Mesodermal cell (in vitro differentiated cells): ENCODE measurements around the gene DIP2B.
A peak's percentile ranks its signal among the peaks of the same experiment; 100 is the strongest.

Source experiments
- H3K27ac ChIP-seq: 2 replicates; pipeline ENCODE4 v1.7.0; 2013; ENCODE audit warnings: mild to moderate bottlenecking, low read depth, low read length, moderate library complexity; ENCODE audit not compliant: severe bottlenecking
- H3K36me3 ChIP-seq: 2 replicates; pipeline ENCODE4 v1.7.1; 2013; ENCODE audit warnings: mild to moderate bottlenecking, low read length, moderate library complexity; ENCODE audit not compliant: control insufficient read depth, insufficient read depth
- H3K4me1 ChIP-seq: one replicate; pipeline ENCODE4 v1.7.1; 2013; ENCODE audit warnings: mild to moderate bottlenecking, low read length; ENCODE audit not compliant: insufficient read depth, control insufficient read depth, poor library complexity, severe bottlenecking
- H3K4me3 ChIP-seq: 2 replicates; pipeline ENCODE4 v1.7.0; 2013; ENCODE audit warnings: low read length, control low read depth, mild to moderate bottlenecking; ENCODE audit not compliant: insufficient read depth, poor library complexity, severe bottlenecking; ENCODE audit errors: extremely low read depth
- H3K9me3 ChIP-seq: 2 replicates; pipeline ENCODE4 v1.7.1; 2013; ENCODE audit warnings: mild to moderate bottlenecking, low read length, moderate library complexity; ENCODE audit not compliant: control insufficient read depth
- WGBS, 2 experiments: methylation state at CpG; one replicate each; pipeline ENCODE4 v1.1.5; 2013; ENCODE audit warnings: missing lambda C conversion rate in 2 of 2; ENCODE audit not compliant: insufficient coverage in 2 of 2; 5-methylcytosine and 5-hydroxymethylcytosine counted together

Gene DIP2B

DNA sequence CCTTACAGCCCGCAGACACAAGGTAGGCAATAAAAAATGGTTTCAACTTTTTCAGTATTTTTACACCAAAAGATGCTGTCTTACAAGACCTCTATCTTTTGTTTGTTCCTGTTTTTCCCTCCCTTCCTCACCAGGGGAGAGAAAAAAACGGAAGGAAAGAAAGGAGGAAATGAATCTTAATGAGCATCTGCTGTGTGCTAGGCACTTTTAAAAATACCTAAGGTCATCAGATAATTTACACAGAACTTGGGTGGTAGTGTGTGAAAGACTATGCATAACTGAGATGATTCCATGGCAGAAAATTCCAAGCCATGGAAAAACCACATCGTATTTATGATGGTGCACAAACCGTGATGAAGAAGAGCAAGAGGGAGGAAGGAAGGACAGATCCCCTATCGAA lies 121.2 kb downstream of the DIP2B start:
- no peak overlapping the region for H3K27ac ChIP-seq
- WGBS, 2 experiments = 89 to 92% methylated on average over 2 to 4 of the region's 5 CpGs
- no peaks in the 10 kb centered on the region for H3K9me3 ChIP-seq
- H3K4me3 ChIP-seq = no peak overlapping the region
- peaks cover 36% of the 10 kb centered on the region for H3K4me1 ChIP-seq
- peaks cover 29% of the 10 kb centered on the region for H3K36me3 ChIP-seq

DNA sequence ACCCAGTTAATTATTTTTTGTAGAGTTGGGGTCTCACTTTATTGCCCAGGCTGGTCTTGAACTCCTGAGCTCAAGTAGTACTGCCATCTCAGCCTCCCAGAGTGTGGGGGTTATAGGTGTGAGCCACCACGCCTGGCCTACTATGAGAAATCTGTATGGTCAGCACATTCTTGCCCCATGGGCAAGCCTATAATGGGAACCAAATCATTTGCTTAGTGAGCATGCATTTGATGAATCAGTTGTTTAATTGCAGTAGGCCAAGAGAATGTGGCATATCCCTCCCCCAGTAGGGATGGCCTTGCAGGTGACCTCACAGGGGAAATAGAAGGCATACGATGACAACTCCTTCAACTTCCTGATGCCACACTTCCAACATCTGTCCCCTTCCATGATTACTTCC lies 122.7 kb downstream of the DIP2B start:
- H3K9me3 ChIP-seq = no peaks in the 10 kb centered on the region
- H3K4me3 ChIP-seq = no peak overlapping the region
- WGBS, 2 experiments = 100% methylated on average over 2 of the region's 2 CpGs
- H3K36me3 ChIP-seq = peaks cover 38% of the 10 kb centered on the region
- H3K4me1 ChIP-seq = peaks cover 24% of the 10 kb centered on the region
- H3K27ac ChIP-seq = no peak overlapping the region

DNA sequence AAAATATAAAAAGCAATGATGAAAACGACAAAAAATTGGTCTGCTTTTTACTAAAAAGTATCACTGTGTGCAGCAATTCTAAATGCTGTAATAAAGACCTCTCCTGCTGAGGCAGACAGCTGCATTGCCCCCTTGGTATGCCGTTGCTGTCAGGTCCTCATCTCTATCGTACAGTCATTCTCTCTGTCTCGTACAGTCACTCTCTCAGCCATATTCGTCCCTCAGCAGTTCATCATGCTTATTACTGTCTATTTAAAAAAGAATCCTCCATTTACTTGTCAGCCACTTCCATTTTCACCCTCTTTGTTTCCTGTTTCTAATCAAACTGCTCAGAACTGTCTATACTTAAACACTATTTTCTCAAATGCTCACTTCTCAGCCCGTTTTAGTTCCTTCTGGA lies 123.6 kb downstream of the DIP2B start:
- Histone ChIP-seq H3K27ac (no peak overlapping the region), H3K36me3 (peaks cover 38% of the 10 kb centered on the region), H3K4me3 (no peak overlapping the region), H3K4me1 (peaks cover 20% of the 10 kb centered on the region), H3K9me3 (no peaks in the 10 kb centered on the region)
- 89 to 93% methylated on average over 5 to 6 of the region's 6 CpGs for WGBS, 2 experiments

DNA sequence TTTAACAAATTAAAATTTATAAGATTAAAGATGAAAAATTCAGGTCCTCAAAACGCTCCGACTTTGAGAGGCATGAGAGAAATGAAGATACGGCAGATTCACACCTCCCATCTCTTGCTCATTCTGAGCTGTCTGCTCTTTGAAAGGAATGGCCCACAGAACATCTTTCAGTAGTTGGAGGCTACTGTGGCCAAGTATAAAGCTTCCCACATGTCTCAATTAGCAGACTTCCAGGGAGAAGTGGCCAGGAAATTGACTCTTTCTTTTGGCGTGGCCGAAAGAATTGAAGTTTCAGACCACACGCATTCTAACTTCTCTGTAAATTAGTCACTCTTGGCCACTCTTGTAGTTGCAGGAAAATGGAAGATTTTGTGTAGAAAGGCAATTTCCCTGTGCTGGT lies 129.2 kb downstream of the DIP2B start:
- Histone ChIP-seq H3K27ac (peak overlapping the region; percentile 6), H3K36me3 (peaks cover 23% of the 10 kb centered on the region), H3K9me3 (no peaks in the 10 kb centered on the region), H3K4me3 (no peak overlapping the region), H3K4me1 (peaks cover 10% of the 10 kb centered on the region)
- WGBS, 2 experiments = 92 to 100% methylated on average over 2 to 4 of the region's 6 CpGs

DNA sequence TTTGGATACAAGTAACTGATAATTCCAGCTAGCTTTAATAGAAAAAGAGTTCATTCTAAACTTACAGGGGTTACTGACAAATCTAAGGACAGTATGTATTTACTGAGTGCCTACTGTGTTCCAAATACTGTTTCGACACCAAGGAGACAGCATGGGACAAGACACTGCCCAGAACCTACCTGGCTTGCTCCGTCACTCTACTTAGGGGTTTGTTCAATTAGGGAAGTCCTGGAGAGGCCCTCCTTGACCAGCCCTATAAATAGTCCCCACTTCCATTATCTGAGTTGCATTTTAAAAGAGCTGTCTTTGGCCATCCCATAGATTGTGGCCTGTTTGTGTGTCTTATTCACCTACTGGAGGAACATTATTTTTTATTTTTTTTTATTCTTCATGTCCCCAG lies 129.6 kb downstream of the DIP2B start:
- Histone ChIP-seq H3K9me3 (no peaks in the 10 kb centered on the region), H3K4me3 (no peak overlapping the region), H3K36me3 (peaks cover 19% of the 10 kb centered on the region), H3K4me1 (peaks cover 10% of the 10 kb centered on the region), H3K27ac (peak overlapping the region; percentile 6)
- 100% methylated on average over 1 of the region's 2 CpGs for WGBS, 2 experiments

DNA sequence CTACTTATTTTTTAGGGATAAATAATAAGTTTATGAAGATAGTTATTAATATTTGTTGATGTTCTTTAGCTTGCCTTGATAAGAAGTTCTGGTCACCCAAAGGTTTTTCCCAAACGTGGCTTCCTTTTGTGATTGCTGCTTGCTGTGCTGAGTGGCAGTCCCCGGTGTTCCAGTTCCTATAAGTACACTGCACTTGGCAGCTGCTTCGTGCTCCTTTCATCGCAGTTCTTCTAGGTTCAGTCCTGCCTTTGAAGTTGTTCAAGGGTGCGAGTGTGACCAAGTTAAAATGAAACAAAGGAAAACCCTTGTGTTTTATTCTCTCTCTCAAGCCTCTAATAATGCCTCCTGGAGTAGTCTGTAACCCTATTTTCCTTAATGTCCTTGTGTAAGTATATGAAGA lies 130.6 kb downstream of the DIP2B start:
- peaks cover 15% of the 10 kb centered on the region for H3K36me3 ChIP-seq
- WGBS, 2 experiments = 86 to 89% methylated on average over 3 to 5 of the region's 5 CpGs
- H3K4me3 ChIP-seq = no peak overlapping the region
- peaks cover 10% of the 10 kb centered on the region for H3K4me1 ChIP-seq
- H3K27ac ChIP-seq = no peak overlapping the region
- H3K9me3 ChIP-seq = no peaks in the 10 kb centered on the region

DNA sequence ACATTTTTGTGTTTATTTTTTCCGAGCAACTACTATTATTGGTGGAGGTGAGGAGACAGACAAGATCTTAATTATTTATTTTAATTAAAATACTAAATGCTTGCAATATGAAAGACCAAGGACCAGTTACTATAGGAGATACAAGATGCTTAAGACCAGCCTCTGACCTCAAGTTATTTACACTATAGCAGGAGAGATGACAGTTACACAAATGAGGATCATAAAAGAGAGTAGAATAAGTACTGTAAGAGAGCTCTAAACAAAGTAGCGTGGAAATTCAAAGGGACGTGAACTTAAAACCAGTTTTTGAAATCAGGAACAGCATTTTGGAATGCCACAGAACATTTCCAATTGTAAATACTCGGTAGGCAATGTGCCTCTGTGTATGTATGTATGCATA lies 131.1 kb downstream of the DIP2B start:
- H3K36me3 ChIP-seq = peaks cover 11% of the 10 kb centered on the region
- no peak overlapping the region for H3K4me3 ChIP-seq
- WGBS, 2 experiments = 87 to 98% methylated on average over 3 of the region's 4 CpGs
- H3K4me1 ChIP-seq = peaks cover 10% of the 10 kb centered on the region
- no peaks in the 10 kb centered on the region for H3K9me3 ChIP-seq
- no peak overlapping the region for H3K27ac ChIP-seq

DNA sequence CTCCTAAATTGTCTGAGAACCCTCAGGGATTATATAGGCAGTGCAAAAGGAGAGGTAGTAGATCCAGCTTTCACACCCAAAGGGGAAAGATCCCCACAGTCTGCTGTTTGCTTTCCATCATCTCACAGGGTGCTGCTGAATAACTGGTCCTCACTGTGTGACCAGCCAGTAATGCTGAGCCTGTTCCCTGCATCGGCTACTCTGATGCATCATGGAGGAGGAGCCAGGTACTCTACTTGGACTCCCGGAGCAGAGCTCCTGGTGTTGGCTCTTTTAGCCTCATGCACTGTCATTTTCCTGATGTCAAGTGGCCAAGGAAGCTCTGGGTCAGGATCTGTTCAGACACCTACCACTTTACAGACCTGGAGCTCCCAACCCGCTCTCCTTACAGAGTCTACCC lies 131.7 kb downstream of the DIP2B start:
- H3K9me3 ChIP-seq = no peaks in the 10 kb centered on the region
- no peak overlapping the region for H3K27ac ChIP-seq
- H3K4me3 ChIP-seq = no peak overlapping the region
- peaks cover 11% of the 10 kb centered on the region for H3K36me3 ChIP-seq
- H3K4me1 ChIP-seq = peaks cover 10% of the 10 kb centered on the region
- 81 to 95% methylated on average over 3 of the region's 3 CpGs for WGBS, 2 experiments

DNA sequence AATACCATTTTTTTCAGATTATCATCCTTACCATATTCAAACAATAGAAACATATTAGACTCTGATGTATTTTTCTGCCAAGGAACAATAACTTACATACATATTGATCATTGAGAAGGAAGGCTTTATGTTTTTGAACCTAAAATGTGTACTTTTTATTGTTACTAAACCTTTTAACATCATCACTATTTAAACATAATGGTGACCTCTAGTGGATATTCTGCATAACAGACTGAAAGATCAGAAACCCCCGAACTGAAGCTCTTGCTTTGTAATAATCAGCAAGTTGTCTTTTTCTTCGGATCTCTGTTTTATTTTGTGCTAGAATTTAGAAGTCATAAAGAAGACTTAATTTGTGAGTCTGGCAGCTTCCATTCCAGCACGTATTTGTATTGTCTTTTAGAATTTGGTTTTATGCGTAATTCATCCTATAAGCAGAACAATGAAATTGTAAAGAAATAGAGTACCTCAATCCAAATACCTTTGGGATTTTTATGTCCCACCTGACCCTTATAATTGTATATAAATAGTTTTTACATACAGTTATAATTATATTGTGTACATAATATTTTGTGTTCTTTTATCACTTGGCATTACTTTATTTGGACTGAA lies 133.2 kb downstream of the DIP2B start:
- no peaks in the 10 kb centered on the region for H3K9me3 ChIP-seq
- 60 to 80% methylated on average over 1 to 2 of the region's 4 CpGs for WGBS, 2 experiments
- H3K4me1 ChIP-seq = peaks cover 21% of the 10 kb centered on the region
- H3K4me3 ChIP-seq = no peak overlapping the region
- H3K36me3 ChIP-seq = peaks cover 4% of the 10 kb centered on the region
- no peak overlapping the region for H3K27ac ChIP-seq

DNA sequence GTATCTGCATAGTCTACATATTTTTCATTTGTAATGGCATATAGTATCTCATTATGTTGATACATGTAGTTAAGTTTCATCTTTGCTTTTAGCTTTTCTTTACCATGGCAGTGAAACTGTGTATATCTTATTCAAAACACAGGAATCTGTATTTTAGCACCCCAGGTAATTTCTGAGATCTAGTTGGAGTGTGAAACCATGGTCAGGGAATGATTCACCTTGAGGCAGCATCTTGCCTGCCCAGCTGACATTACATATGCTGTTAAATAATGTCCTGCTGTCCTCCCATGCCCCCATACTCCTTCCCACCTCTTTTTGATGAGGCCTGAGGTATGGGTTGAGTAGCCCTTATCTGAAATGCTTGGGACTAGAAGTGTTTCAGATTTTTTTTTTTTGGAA lies 133.7 kb downstream of the DIP2B start:
- Histone ChIP-seq H3K27ac (no peak overlapping the region), H3K9me3 (no peaks in the 10 kb centered on the region), H3K4me3 (no peak overlapping the region)

DNA sequence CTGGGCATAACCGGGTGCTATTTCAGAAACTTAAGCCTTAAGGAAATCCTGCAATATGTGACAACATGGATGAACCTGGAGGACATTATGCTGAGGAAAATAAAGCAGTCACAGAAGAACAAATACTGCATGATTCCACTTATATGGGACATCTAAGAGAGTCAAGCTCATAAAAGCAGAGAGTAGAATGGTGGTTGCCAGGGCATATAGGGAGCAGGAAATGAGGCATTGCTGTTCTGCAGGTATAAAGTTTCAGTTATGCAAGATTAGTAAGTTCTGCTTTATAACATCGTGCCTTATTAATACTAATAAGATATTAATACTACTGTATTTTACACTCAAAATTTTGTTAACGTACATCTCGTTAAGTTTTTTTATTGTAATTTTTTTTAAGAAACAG lies 134.9 kb downstream of the DIP2B start:
- 100% methylated on average over 1 of the region's 4 CpGs for WGBS, 2 experiments
- H3K36me3 ChIP-seq = peaks cover 4% of the 10 kb centered on the region
- no peak overlapping the region for H3K27ac ChIP-seq
- peaks cover 17% of the 10 kb centered on the region for H3K4me1 ChIP-seq
- no peaks in the 10 kb centered on the region for H3K9me3 ChIP-seq
- H3K4me3 ChIP-seq = no peak overlapping the region

More for the DNA sequence above, 133.7 kb downstream of the DIP2B start:
- Histone ChIP-seq H3K36me3 (peaks cover 4% of the 10 kb centered on the region), H3K4me1 (peaks cover 21% of the 10 kb centered on the region)
